Transverse colon (tissue), 4 donors: ENCODE data around the gene RAP1GAP2. TPM values are rescaled to one million over a fixed set of nuclear protein-coding genes. Genes with fewer than 3 reads are reported as not detected.

ENCODE experiments used
- DNase-seq: peaks from one replicate; pipeline ENCODE4 v3.0.0-alpha.2; 2019
- H3K27ac ChIP-seq, 4 donors: fragments of 200-600 bp; sonication (generic); 2 replicates each; pipeline ENCODE4 v1.5.1; 2016 to 2018; ENCODE audit warnings: inconsistent platforms in 4 of 4
- H3K27me3 ChIP-seq: fragments of 200-600 bp; sonication (generic); 2 replicates; pipeline ENCODE4 v1.5.1; 2017; ENCODE audit warnings: inconsistent platforms
- H3K36me3 ChIP-seq, 4 donors: fragments of 200-600 bp; sonication (generic); 2 replicates each; pipeline ENCODE4 v1.5.1; 2017 to 2019; ENCODE audit warnings: inconsistent platforms in 4 of 4
- H3K4me1 ChIP-seq, 4 donors: fragments of 200-600 bp; sonication (generic); 2 replicates each; pipeline ENCODE4 v1.5.1; 2017 to 2020; ENCODE audit warnings: inconsistent platforms in 4 of 4
- H3K4me3 ChIP-seq, 4 donors: fragments of 200-600 bp; sonication (generic); 1 replicate in 1 of 4; 2 replicates in 3 of 4; pipeline versions ENCODE4 v1.5.1 to v1.6.1; 2017 to 2019; ENCODE audit warnings: inconsistent platforms in 4 of 4
- H3K9me3 ChIP-seq, 2 donors: fragments of 200-600 bp; sonication (generic); 2 replicates each; pipeline ENCODE4 v1.5.1; 2017 to 2019; ENCODE audit warnings: inconsistent platforms in 2 of 2
- EP300 ChIP-seq: sonication (generic); formaldehyde crosslinking; IDR thresholded peaks from one replicate; pipeline ENCODE4 v1.6.1; 2017; ENCODE audit warnings: antibody characterized with exemption, low read depth
- POLR2A ChIP-seq: fragments of 450-650 bp; IDR thresholded peaks from one replicate; pipeline ENCODE4 v1.6.1; 2016; ENCODE audit warnings: antibody characterized with exemption, mild to moderate bottlenecking, moderate library complexity
- POLR2AphosphoS5 ChIP-seq, 3 donors: sonication (generic); formaldehyde crosslinking; IDR thresholded peaks; one replicate each; pipeline ENCODE4 v1.6.1; 2016; ENCODE audit warnings: antibody characterized with exemption in 3 of 3
- WGBS, 2 donors: methylation state at CpG; one replicate each; pipeline ENCODE4 v1.1.5; 2018; ENCODE audit warnings: low coverage in 1 of 2; 5-methylcytosine and 5-hydroxymethylcytosine counted together
- in situ Hi-C, 4 donors: fragments of 200-750 bp; cut with MboI; loops; one replicate each; pipeline versions ENCODE4 v1.15.0 to v1.15.1; 2017; ENCODE audit warnings: low sequenced_read_pairs in 3 of 4, low pct_ligation_motif_present in 1 of 4, low pct_unique_long_range_greater_than_20kb in 1 of 4
- intact Hi-C: fragments of 100-400 bp; cut with DNase I; formaldehyde crosslinking; loops from one replicate; pipeline ENCODE4 v1.15.1; 2023; ENCODE audit warnings: low total_unique reads
- total RNA-seq, 4 donors: library from RNA; depleted of rRNA; stranded (reverse); fragments of >200 nt; gene quantifications; one replicate each; pipeline ENCODE4 v1.1.0, GENCODE V29; 2016
- TF ChIP-seq, protein P1 (sequence below), 5 experiments: fragments of 200-600 bp in 3 of 5; fragments of 450-650 bp in 2 of 5; sonication (generic) in 3 of 5; IDR thresholded peaks; 1 replicate in 2 of 5; 2 replicates in 3 of 5; pipeline ENCODE4 v1.5.1; 2016 to 2017; ENCODE audit warnings: antibody characterized with exemption in 5 of 5, inconsistent platforms in 3 of 5, mild to moderate bottlenecking in 2 of 5, moderate library complexity in 1 of 5

RAP1GAP2 gene
- total RNA-seq, 4 donors from 2014 or later: 23.0 to 39.6 (median 33.9) TPM

DNA sequence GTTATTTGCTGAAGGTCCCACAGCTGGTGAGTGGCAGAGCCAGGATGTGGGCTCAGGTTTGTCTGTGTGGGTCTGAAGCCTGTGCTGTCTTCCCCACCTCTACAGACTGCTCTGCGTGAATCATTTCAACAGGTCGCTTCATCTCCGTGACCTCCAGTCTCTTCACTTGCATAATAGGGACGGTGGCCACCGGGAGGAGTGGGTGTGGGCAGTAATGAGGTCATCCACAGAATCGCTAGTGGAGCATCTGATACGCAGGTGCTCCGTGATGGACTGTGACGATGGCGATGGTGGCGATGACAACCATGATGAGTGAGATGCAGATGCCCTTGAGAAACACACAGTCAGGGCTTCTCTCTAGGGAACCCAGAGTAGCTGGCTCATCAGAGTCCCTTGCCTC, 120.2 kb downstream of the RAP1GAP2 start:
- no peaks in the 10 kb centered on the region for H3K4me1 ChIP-seq
- no peaks in the 10 kb centered on the region for H3K36me3 ChIP-seq
- no peaks in the 10 kb centered on the region for H3K27me3 ChIP-seq
- no peak overlapping the region for H3K27ac ChIP-seq
- 95% methylated on average over 11 of the region's 11 CpGs; no CpG with 5 or more reads in 1 of the 2 donors for WGBS, 2 donors
- in situ Hi-C loops (no loop called here), intact Hi-C loops (no loop called here)
- no peak for TF ChIP-seq POLR2A
- TF ChIP-seq, protein P1, sequence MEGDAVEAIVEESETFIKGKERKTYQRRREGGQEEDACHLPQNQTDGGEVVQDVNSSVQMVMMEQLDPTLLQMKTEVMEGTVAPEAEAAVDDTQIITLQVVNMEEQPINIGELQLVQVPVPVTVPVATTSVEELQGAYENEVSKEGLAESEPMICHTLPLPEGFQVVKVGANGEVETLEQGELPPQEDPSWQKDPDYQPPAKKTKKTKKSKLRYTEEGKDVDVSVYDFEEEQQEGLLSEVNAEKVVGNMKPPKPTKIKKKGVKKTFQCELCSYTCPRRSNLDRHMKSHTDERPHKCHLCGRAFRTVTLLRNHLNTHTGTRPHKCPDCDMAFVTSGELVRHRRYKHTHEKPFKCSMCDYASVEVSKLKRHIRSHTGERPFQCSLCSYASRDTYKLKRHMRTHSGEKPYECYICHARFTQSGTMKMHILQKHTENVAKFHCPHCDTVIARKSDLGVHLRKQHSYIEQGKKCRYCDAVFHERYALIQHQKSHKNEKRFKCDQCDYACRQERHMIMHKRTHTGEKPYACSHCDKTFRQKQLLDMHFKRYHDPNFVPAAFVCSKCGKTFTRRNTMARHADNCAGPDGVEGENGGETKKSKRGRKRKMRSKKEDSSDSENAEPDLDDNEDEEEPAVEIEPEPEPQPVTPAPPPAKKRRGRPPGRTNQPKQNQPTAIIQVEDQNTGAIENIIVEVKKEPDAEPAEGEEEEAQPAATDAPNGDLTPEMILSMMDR (IDR thresholded peaks at IDR 0.05): no peak
- TF ChIP-seq EP300: no peak
- TF ChIP-seq POLR2AphosphoS5 (IDR thresholded peaks at IDR 0.05): no peak
- H3K4me3 ChIP-seq: no peak overlapping the region
- DNase-seq: no peak
- H3K9me3 ChIP-seq: no peaks in the 10 kb centered on the region

DNA sequence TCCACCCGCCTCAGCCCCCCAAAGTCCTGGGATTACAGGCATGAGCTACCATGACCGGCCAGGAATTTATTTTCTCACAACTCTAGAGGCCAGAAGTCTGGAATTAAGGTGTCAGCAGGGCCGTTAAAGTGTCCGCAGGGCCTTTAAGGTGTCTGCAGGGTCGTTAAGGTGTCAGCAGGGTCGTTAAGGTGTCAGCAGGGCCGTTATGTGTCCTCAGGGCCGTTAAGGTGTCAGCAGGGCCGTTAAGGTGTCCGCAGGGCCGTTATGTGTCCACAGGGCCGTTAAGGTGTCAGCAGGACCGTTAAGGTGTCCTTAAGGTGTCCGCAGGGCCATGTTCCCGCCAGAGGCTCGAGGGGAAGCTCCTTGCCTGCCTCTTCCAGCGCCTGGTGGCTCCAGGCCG, 125.2 kb downstream of the RAP1GAP2 start:
- no peak overlapping the region for H3K27ac ChIP-seq
- DNase-seq: no peak
- H3K9me3 ChIP-seq: no peaks in the 10 kb centered on the region
- no peaks in the 10 kb centered on the region for H3K27me3 ChIP-seq
- no peaks in the 10 kb centered on the region for H3K36me3 ChIP-seq
- no peak overlapping the region for H3K4me3 ChIP-seq
- intact Hi-C loops (no loop called here), in situ Hi-C loops (no loop called here)
- no peaks in the 10 kb centered on the region for H3K4me1 ChIP-seq
- 76% methylated on average over 17 of the region's 18 CpGs; no CpG with 5 or more reads in 1 of the 2 donors for WGBS, 2 donors
- TF ChIP-seq POLR2A (no peak), POLR2AphosphoS5 (IDR thresholded peaks at IDR 0.05) (no peak), EP300 (no peak)
- TF ChIP-seq, protein P1 (IDR thresholded peaks at IDR 0.05): no peak

DNA sequence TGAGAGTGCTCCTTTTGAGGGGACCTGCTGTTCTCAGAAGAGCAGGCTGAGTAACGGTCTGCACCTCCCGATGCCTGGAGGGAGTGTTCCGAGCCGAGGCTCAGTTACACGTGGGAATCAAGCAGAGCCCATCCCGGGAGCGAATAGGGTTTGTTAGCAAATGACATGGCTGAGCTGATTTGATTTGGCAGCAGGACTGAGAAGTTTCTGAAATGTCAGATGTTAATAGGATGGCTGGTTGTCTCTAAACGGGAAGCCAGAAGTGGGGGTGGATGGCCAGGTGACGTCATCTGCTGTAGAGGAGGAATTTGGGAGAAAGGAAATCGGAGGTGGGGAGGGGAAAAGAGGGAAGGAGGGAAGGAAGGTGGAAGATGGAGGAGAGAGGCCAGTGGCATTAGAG, 128.0 kb downstream of the RAP1GAP2 start:
- no peak overlapping the region for H3K27ac ChIP-seq
- H3K4me1 ChIP-seq: no peaks in the 10 kb centered on the region
- no peaks in the 10 kb centered on the region for H3K9me3 ChIP-seq
- no peaks in the 10 kb centered on the region for H3K36me3 ChIP-seq
- no peak for DNase-seq
- in situ Hi-C loops (no loop called here), intact Hi-C loops (no loop called here)
- WGBS, 2 donors: 57 to 68% methylated on average over 3 to 10 of the region's 10 CpGs
- no peak for TF ChIP-seq POLR2AphosphoS5 (IDR thresholded peaks at IDR 0.05)
- no peaks in the 10 kb centered on the region for H3K27me3 ChIP-seq
- H3K4me3 ChIP-seq: no peak overlapping the region

DNA sequence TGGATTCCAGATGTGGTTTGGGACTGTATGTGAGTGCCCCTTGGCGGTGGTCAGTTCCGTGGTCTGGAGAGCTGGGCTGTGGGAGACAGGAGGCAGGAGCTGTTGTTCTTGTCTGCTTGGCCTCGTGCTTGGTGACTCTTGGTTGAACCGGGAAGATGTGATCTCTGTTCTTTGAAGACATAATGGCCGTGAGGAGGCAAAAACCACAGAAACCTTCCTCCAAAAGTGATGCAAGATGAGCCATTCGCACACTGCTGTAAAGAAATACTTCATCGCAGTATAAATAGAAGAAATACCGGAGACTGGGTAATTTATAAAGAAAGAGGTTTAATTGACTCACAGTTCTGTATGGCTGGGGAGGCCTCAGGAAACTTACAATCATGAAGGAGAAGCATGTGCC, 128.8 kb downstream of the RAP1GAP2 start:
- Histone ChIP-seq H3K27me3 (no peaks in the 10 kb centered on the region), H3K4me1 (no peaks in the 10 kb centered on the region), H3K4me3 (no peak overlapping the region), H3K9me3 (no peaks in the 10 kb centered on the region), H3K36me3 (no peaks in the 10 kb centered on the region), H3K27ac (no peak overlapping the region)
- in situ Hi-C loops (no loop called here), intact Hi-C loops (no loop called here)
- no peak for TF ChIP-seq POLR2A
- TF ChIP-seq, protein P1 (IDR thresholded peaks at IDR 0.05): no peak
- TF ChIP-seq EP300: no peak
- no peak for TF ChIP-seq POLR2AphosphoS5 (IDR thresholded peaks at IDR 0.05)
- DNase-seq: no peak
- 85 to 90% methylated on average over 8 of the region's 8 CpGs for WGBS, 2 donors

DNA sequence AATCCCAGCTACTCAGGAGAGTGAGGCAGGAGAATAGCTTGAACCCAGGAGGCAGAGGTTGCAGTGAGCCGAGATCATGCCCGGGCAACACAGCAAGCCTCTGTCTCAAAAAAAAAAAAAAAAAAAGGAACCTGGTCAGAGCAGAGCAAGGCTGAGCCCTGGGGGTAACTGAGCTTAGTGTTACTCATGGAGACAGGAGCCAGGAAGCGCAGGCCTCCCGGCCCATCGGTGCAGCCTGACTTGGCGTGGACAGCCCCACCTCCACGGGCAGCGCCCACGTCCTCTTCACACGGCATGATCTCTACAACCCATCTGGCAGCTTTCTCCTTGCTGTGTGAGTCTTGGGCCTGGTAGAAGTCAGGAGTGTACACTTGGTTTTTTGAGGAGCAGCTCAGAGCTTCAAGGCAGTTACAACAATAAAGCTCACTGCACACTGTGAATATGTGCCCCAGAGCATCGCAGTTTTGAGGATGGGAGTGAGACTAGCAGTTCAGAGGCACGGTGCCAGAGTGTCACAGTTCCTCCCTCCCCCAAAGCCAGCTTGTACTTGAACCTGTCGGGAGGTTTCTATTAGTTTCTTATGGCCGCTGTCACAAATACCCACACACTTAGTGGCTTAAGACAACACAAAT, 129.9 kb downstream of the RAP1GAP2 start:
- H3K9me3 ChIP-seq: no peaks in the 10 kb centered on the region
- intact Hi-C loops (no loop called here), in situ Hi-C loops (no loop called here)
- H3K4me3 ChIP-seq: no peak overlapping the region
- no peaks in the 10 kb centered on the region for H3K36me3 ChIP-seq
- H3K27ac ChIP-seq: no peak overlapping the region
- H3K27me3 ChIP-seq: no peaks in the 10 kb centered on the region
- no peak for DNase-seq
- 81 to 85% methylated on average over 4 to 14 of the region's 14 CpGs for WGBS, 2 donors
- TF ChIP-seq POLR2A: no peak
- TF ChIP-seq EP300: no peak
- TF ChIP-seq, protein P1 (IDR thresholded peaks at IDR 0.05): no peak
- TF ChIP-seq POLR2AphosphoS5 (IDR thresholded peaks at IDR 0.05): no peak
- peaks cover 0 to 8% (median 6%) of the 10 kb centered on the region in 4 donors for H3K4me1 ChIP-seq
